CD8-positive, alpha-beta memory T cell (primary cell): ENCODE measurements around the gene SLC25A21. TPM values are rescaled to one million over a fixed set of nuclear protein-coding genes. Genes with fewer than 3 reads are reported as not detected.
A peak's percentile ranks its signal among the peaks of the same experiment; 100 is the strongest.
"Not testable (repeated sequence)": the region's sequence is repeated elsewhere in the genome, so short reads cannot be mapped to it uniquely, and the experiment has no call there.

Experiments used
- CTCF ChIA-PET: fragments of 350-600 bp; sonication (Branson Sonifier 250); formaldehyde crosslinking; loops from one replicate; lab custom pipeline; 2021; ENCODE audit warnings: antibody characterized with exemption; lab: Charles Lee
- POLR2A ChIA-PET: fragments of 350-600 bp; sonication (Branson Sonifier 250); formaldehyde crosslinking; loops from one replicate; lab custom pipeline; 2021; ENCODE audit warnings: antibody characterized with exemption; lab: Charles Lee
- DNase-seq, 5 donors: peaks; one replicate each; pipeline versions ENCODE4 v3.0.0 to v3.0.0-alpha.2; 2020 to 2022; ENCODE audit warnings: mixed read lengths in 1 of 5
- H3K27ac ChIP-seq: one replicate; pipeline ENCODE4 v1.7.0; 2013; ENCODE audit warnings: low read depth, mild to moderate bottlenecking, low read length, moderate library complexity
- H3K27me3 ChIP-seq: 2 replicates; pipeline ENCODE4 v1.7.0; 2013; ENCODE audit warnings: low read length, mild to moderate bottlenecking; ENCODE audit not compliant: insufficient read depth, poor library complexity, severe bottlenecking
- H3K36me3 ChIP-seq: 2 replicates; pipeline ENCODE4 v1.7.0; 2013; ENCODE audit warnings: mild to moderate bottlenecking, low read length, moderate library complexity; ENCODE audit not compliant: insufficient read depth
- H3K4me1 ChIP-seq: 2 replicates; pipeline ENCODE4 v1.7.0; 2013; ENCODE audit warnings: mild to moderate bottlenecking, low read length, moderate library complexity; ENCODE audit not compliant: insufficient read depth
- H3K4me3 ChIP-seq: 2 replicates; pipeline ENCODE4 v1.7.0; 2013; ENCODE audit warnings: mild to moderate bottlenecking, low read length
- H3K9me3 ChIP-seq: 2 replicates; pipeline ENCODE4 v1.7.0; 2013; ENCODE audit warnings: mild to moderate bottlenecking, low read length
- H3K27ac Mint-ChIP-seq, 8 donors: one replicate each; pipeline ENCODE4 v1.8.0; 2020 to 2021; ENCODE audit warnings: mixed read lengths in 8 of 8, mild to moderate bottlenecking in 6 of 8, inconsistent platforms in 3 of 8, moderate library complexity in 3 of 8
- H3K27me3 Mint-ChIP-seq, 2 donors: one replicate each; pipeline ENCODE4 v1.8.0; 2020 to 2021; ENCODE audit warnings: mixed read lengths in 2 of 2, mild to moderate bottlenecking in 1 of 2, moderate library complexity in 1 of 2
- H3K36me3 Mint-ChIP-seq, 3 donors: one replicate each; pipeline ENCODE4 v1.8.0; 2020 to 2021; ENCODE audit warnings: mixed read lengths in 3 of 3, inconsistent platforms in 1 of 3, mild to moderate bottlenecking in 1 of 3
- H3K4me1 Mint-ChIP-seq, 3 donors: one replicate each; pipeline ENCODE4 v1.8.0; 2020 to 2021; ENCODE audit warnings: mixed read lengths in 3 of 3, inconsistent platforms in 1 of 3, mild to moderate bottlenecking in 1 of 3
- H3K4me3 Mint-ChIP-seq, 7 donors: one replicate each; pipeline ENCODE4 v1.8.0; 2020 to 2021; ENCODE audit warnings: mixed read lengths in 7 of 7, mild to moderate bottlenecking in 6 of 7, moderate library complexity in 4 of 7, inconsistent platforms in 2 of 7
- H3K9me3 Mint-ChIP-seq, 5 donors: one replicate each; pipeline ENCODE4 v1.8.0; 2020 to 2022; ENCODE audit warnings: mixed read lengths in 5 of 5, mild to moderate bottlenecking in 3 of 5, moderate library complexity in 2 of 5, inconsistent platforms in 1 of 5
- polyA plus RNA-seq: library from polyadenylated mRNA; unstranded; fragments of 300-500 nt; fragmentation: Illumina TruSeq; gene quantifications from one replicate; pipeline ENCODE4 v1.2.3, GENCODE V29; 2021
- total RNA-seq, 2 experiments: library from RNA; stranded (reverse); gene quantifications; one replicate each; pipeline ENCODE4 v1.2.3, GENCODE V29; 2021

The SLC25A21 gene
- total and polyA plus RNA-seq, 3 experiments from 2014 or later = not detected

GRCh38 chr14:37165794-37166193 lies 6.6 kb downstream of the SLC25A21 start:
- ChIA-PET POLR2A (no interaction called here), CTCF (no interaction called here)
- Mint-ChIP-seq H3K9me3 (peaks cover 0 to 12% (median 5%) of the 10 kb centered on the region in 5 donors), H3K4me1 (no peaks in the 10 kb centered on the region), H3K4me3 (no peak overlapping the region), H3K36me3 (no peaks in the 10 kb centered on the region), H3K27me3 (peaks cover 1 to 4% of the 10 kb centered on the region in 2 donors), H3K27ac (no peak overlapping the region)
- no peak for DNase-seq
- Histone ChIP-seq H3K4me1 (no peaks in the 10 kb centered on the region), H3K4me3 (no peak overlapping the region), H3K9me3 (no peaks in the 10 kb centered on the region), H3K36me3 (no peaks in the 10 kb centered on the region), H3K27ac (no peak overlapping the region), H3K27me3 (no peaks in the 10 kb centered on the region)

GRCh38 chr14:37162307-37162706 lies 10.1 kb downstream of the SLC25A21 start:
- POLR2A ChIA-PET, H3K36me3 Mint-ChIP-seq, H3K27me3 ChIP-seq, CTCF ChIA-PET, H3K36me3 ChIP-seq, H3K9me3 ChIP-seq, H3K4me3 ChIP-seq, H3K4me3 Mint-ChIP-seq, H3K27ac Mint-ChIP-seq, H3K27ac ChIP-seq, DNase-seq, H3K4me1 ChIP-seq, H3K4me1 Mint-ChIP-seq, H3K27me3 Mint-ChIP-seq: not testable (repeated sequence)
- peaks cover 3 to 19% (median 11%) of the 10 kb centered on the region in 5 donors for H3K9me3 Mint-ChIP-seq

GRCh38 chr14:37157987-37158386 lies 14.4 kb downstream of the SLC25A21 start:
- H3K27ac ChIP-seq = no peak overlapping the region
- POLR2A ChIA-PET = no interaction called here
- no peaks in the 10 kb centered on the region for H3K9me3 ChIP-seq
- Mint-ChIP-seq H3K9me3 (peaks cover 6 to 31% (median 23%) of the 10 kb centered on the region in 5 donors), H3K4me1 (no peaks in the 10 kb centered on the region), H3K27me3 (peaks cover 0 to 2% of the 10 kb centered on the region in 2 donors), H3K27ac (no peak overlapping the region), H3K36me3 (no peaks in the 10 kb centered on the region), H3K4me3 (no peak overlapping the region)
- no peaks in the 10 kb centered on the region for H3K4me1 ChIP-seq
- H3K36me3 ChIP-seq = no peaks in the 10 kb centered on the region
- DNase-seq = no peak
- no peak overlapping the region for H3K4me3 ChIP-seq
- H3K27me3 ChIP-seq = no peaks in the 10 kb centered on the region
- CTCF ChIA-PET = no interaction called here

- Mint-ChIP-seq H3K27me3 (peaks cover 0 to 2% of the 10 kb centered on the region in 2 donors), H3K9me3 (peaks cover 7 to 22% (median 20%) of the 10 kb centered on the region in 5 donors), H3K4me1 (no peaks in the 10 kb centered on the region), H3K4me3 (no peak overlapping the region), H3K27ac (no peak overlapping the region), H3K36me3 (no peaks in the 10 kb centered on the region)
- ChIA-PET CTCF (no interaction called here), POLR2A (no interaction called here)
- no peaks in the 10 kb centered on the region for H3K36me3 ChIP-seq
- no peaks in the 10 kb centered on the region for H3K9me3 ChIP-seq
- H3K27ac ChIP-seq = no peak overlapping the region
- H3K4me1 ChIP-seq = no peaks in the 10 kb centered on the region
- no peaks in the 10 kb centered on the region for H3K27me3 ChIP-seq
- H3K4me3 ChIP-seq = no peak overlapping the region
- DNase-seq = no peak
Measured at GRCh38 chr14:37153483-37153882, 18.9 kb downstream of the SLC25A21 start.

GRCh38 chr14:37153005-37153404 lies 19.4 kb downstream of the SLC25A21 start:
- no peak for DNase-seq
- no peaks in the 10 kb centered on the region for H3K4me1 Mint-ChIP-seq
- Histone ChIP-seq H3K4me3 (no peak overlapping the region), H3K4me1 (no peaks in the 10 kb centered on the region), H3K27ac (no peak overlapping the region), H3K36me3 (no peaks in the 10 kb centered on the region), H3K27me3 (no peaks in the 10 kb centered on the region), H3K9me3 (no peaks in the 10 kb centered on the region)
- peaks cover 0 to 2% of the 10 kb centered on the region in 2 donors for H3K27me3 Mint-ChIP-seq
- CTCF ChIA-PET = no interaction called here
- peaks cover 7 to 17% (median 16%) of the 10 kb centered on the region in 5 donors for H3K9me3 Mint-ChIP-seq
- POLR2A ChIA-PET = no interaction called here
- H3K4me3 Mint-ChIP-seq = no peak overlapping the region
- H3K27ac Mint-ChIP-seq = no peak overlapping the region
- H3K36me3 Mint-ChIP-seq = no peaks in the 10 kb centered on the region

GRCh38 chr14:37150414-37150813 lies 22.0 kb downstream of the SLC25A21 start:
- Mint-ChIP-seq H3K9me3 (peaks cover 6 to 16% (median 15%) of the 10 kb centered on the region in 5 donors), H3K4me1 (no peaks in the 10 kb centered on the region), H3K27me3 (peaks cover 0 to 2% of the 10 kb centered on the region in 2 donors), H3K27ac (no peak overlapping the region), H3K36me3 (no peaks in the 10 kb centered on the region), H3K4me3 (no peak overlapping the region)
- ChIA-PET CTCF (interaction anchor here (1.6 kb wide), 1 partner anchor 9 kb away, joined by 4 read pairs; no protein-coding TSS in a partner anchor), POLR2A (no interaction called here)
- Histone ChIP-seq H3K9me3 (no peaks in the 10 kb centered on the region), H3K27me3 (no peaks in the 10 kb centered on the region), H3K4me1 (no peaks in the 10 kb centered on the region), H3K27ac (no peak overlapping the region), H3K4me3 (no peak overlapping the region), H3K36me3 (no peaks in the 10 kb centered on the region)
- DNase-seq = no peak

- Histone ChIP-seq H3K9me3 (no peaks in the 10 kb centered on the region), H3K36me3 (no peaks in the 10 kb centered on the region), H3K4me1 (no peaks in the 10 kb centered on the region), H3K27me3 (no peaks in the 10 kb centered on the region), H3K27ac (no peak overlapping the region), H3K4me3 (no peak overlapping the region)
- no peak for DNase-seq
- POLR2A ChIA-PET = no interaction called here
- peak overlapping the region in 1 of 8 donors; percentile 63 for H3K27ac Mint-ChIP-seq
- no peak overlapping the region for H3K4me3 Mint-ChIP-seq
- H3K9me3 Mint-ChIP-seq = peaks cover 0 to 4% (median 0%) of the 10 kb centered on the region in 5 donors
- CTCF ChIA-PET = interaction anchor here (0.6 kb wide), 1 partner anchor 35 kb away, joined by 3 read pairs; no protein-coding TSS in a partner anchor
- no peaks in the 10 kb centered on the region for H3K36me3 Mint-ChIP-seq
- no peaks in the 10 kb centered on the region for H3K4me1 Mint-ChIP-seq
- no peaks in the 10 kb centered on the region for H3K27me3 Mint-ChIP-seq
Measured at GRCh38 chr14:37147310-37147880, 25.0 kb downstream of the SLC25A21 start.

- H3K27me3 ChIP-seq, H3K9me3 Mint-ChIP-seq, H3K4me1 ChIP-seq, H3K9me3 ChIP-seq, POLR2A ChIA-PET, H3K36me3 Mint-ChIP-seq, H3K36me3 ChIP-seq, DNase-seq, H3K27me3 Mint-ChIP-seq, H3K4me1 Mint-ChIP-seq, H3K27ac Mint-ChIP-seq, CTCF ChIA-PET, H3K4me3 ChIP-seq, H3K27ac ChIP-seq, H3K4me3 Mint-ChIP-seq: not testable (repeated sequence)
Measured at GRCh38 chr14:37146438-37146837, 26.0 kb downstream of the SLC25A21 start.
